Smooth muscle cell (in vitro differentiated cells): ENCODE results near the gene TXNL4B. TPM values are rescaled to one million over a fixed set of nuclear protein-coding genes. Genes with fewer than 3 reads are reported as not detected.

Experiments
- DNase-seq: peaks from one replicate; lab custom pipeline; 2025; ENCODE audit not compliant: unreplicated experiment; lab: John Stamatoyannopoulos, UW
- H2AFZ ChIP-seq: fragments of 200-600 bp; sonication (generic); 2 replicates; pipeline ENCODE4 v1.6.0; 2016; ENCODE audit warnings: antibody characterized with exemption, low read depth, mild to moderate bottlenecking
- H3F3A ChIP-seq: fragments of 200-600 bp; sonication (generic); 2 replicates; pipeline ENCODE4 v1.6.0; 2017; ENCODE audit warnings: antibody characterized with exemption, low read depth
- H3K27ac ChIP-seq: fragments of 200-600 bp; sonication (generic); 2 replicates; pipeline ENCODE4 v1.5.1; 2016; ENCODE audit warnings: low read depth, mild to moderate bottlenecking
- H3K27me3 ChIP-seq: fragments of 200-600 bp; sonication (generic); 2 replicates; pipeline ENCODE4 v1.6.1; 2016; ENCODE audit warnings: low read depth, mild to moderate bottlenecking
- H3K36me3 ChIP-seq: fragments of 200-600 bp; sonication (generic); 2 replicates; pipeline ENCODE4 v1.5.1; 2016; ENCODE audit warnings: low read depth
- H3K4me1 ChIP-seq: fragments of 200-600 bp; sonication (generic); 2 replicates; pipeline ENCODE4 v1.5.1; 2016; ENCODE audit warnings: low read depth
- H3K4me2 ChIP-seq: fragments of 200-600 bp; sonication (generic); 2 replicates; pipeline ENCODE4 v1.6.0; 2016; ENCODE audit warnings: mild to moderate bottlenecking
- H3K4me3 ChIP-seq: fragments of 200-600 bp; sonication (generic); 2 replicates; pipeline ENCODE4 v1.5.1; 2016; ENCODE audit warnings: mild to moderate bottlenecking
- H3K79me2 ChIP-seq: fragments of 200-600 bp; sonication (generic); 2 replicates; pipeline ENCODE4 v1.6.0; 2016; ENCODE audit warnings: low read depth, mild to moderate bottlenecking
- H3K9ac ChIP-seq: fragments of 200-600 bp; sonication (generic); 2 replicates; pipeline ENCODE4 v1.6.0; 2016; ENCODE audit warnings: low read depth
- H3K9me3 ChIP-seq: fragments of 200-600 bp; sonication (generic); replicated peaks from 2 replicates; pipeline ENCODE4 v1.5.1; 2016; ENCODE audit warnings: low read depth
- H4K20me1 ChIP-seq: fragments of 200-600 bp; sonication (generic); 2 replicates; pipeline ENCODE4 v1.6.0; 2016; ENCODE audit warnings: low read depth
- WGBS: methylation state at CpG from one replicate; pipeline ENCODE4 v1.1.7; 2016; ENCODE audit warnings: low lambda C conversion rate; 5-methylcytosine and 5-hydroxymethylcytosine counted together
- polyA plus RNA-seq: library from polyadenylated mRNA; unstranded; fragments of >200 nt; fragmentation: Nextera tagmentation; extraction: Ambion mirVana; gene quantifications from 2 replicates; pipeline ENCODE4 v1.2.1, GENCODE V29; 2016
- total RNA-seq: library from RNA; depleted of rRNA; stranded (reverse); fragments of >200 nt; gene quantifications from 2 replicates; pipeline ENCODE4 v1.2.3, GENCODE V29; 2014
- TF ChIP-seq, protein P1 (sequence below): fragments of 200-600 bp; sonication (generic); IDR thresholded peaks from 2 replicates; pipeline ENCODE4 v1.5.1; 2017; ENCODE audit warnings: borderline replicate concordance, mild to moderate bottlenecking, antibody characterized with exemption; ENCODE audit not compliant: insufficient read depth, poor library complexity, severe bottlenecking

TXNL4B gene
- total and polyA plus RNA-seq, 2 experiments from 2014 or later, result 8.4 to 10.5 TPM

DNA sequence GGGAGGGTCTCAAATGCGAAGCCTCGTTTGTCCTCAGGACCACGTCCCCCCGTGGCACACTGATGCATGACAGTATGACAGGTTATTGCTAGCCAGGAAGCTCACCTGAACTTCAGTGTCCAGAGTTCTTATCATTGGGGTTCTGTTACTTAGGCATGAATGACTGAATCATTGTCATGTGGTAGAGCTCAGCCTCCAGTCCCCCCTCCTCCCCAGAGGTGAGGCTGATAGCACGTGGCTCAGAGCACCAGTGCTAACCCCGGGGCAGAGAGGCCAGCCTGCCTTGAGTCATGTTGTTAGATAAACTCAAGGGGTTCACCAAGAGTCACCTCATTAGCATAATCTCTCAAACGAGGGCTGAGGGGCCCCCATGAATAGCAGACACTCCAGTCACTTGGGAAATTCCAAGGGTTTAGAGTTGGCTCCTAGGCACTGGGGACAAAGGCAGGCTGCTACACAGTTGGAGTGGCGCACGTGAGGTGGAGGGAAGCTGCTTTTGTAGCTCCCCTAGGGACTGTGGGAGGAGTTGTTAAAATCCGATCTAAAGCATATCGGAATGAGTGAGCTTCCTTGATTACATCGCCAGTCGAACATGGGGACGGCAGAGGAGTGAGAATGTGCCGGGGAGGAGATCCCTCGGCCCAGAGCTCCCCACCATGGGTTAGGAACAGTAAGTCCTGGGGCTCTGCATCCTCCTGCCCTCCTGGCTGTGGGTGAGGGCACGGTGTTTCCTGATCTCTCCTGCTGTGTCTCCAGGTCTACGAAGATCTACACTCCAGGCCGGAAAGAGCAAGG lies 18.4 kb upstream of the TXNL4B start:
- no peak for DNase-seq
- no peaks in the 10 kb centered on the region for H3K79me2 ChIP-seq

DNA sequence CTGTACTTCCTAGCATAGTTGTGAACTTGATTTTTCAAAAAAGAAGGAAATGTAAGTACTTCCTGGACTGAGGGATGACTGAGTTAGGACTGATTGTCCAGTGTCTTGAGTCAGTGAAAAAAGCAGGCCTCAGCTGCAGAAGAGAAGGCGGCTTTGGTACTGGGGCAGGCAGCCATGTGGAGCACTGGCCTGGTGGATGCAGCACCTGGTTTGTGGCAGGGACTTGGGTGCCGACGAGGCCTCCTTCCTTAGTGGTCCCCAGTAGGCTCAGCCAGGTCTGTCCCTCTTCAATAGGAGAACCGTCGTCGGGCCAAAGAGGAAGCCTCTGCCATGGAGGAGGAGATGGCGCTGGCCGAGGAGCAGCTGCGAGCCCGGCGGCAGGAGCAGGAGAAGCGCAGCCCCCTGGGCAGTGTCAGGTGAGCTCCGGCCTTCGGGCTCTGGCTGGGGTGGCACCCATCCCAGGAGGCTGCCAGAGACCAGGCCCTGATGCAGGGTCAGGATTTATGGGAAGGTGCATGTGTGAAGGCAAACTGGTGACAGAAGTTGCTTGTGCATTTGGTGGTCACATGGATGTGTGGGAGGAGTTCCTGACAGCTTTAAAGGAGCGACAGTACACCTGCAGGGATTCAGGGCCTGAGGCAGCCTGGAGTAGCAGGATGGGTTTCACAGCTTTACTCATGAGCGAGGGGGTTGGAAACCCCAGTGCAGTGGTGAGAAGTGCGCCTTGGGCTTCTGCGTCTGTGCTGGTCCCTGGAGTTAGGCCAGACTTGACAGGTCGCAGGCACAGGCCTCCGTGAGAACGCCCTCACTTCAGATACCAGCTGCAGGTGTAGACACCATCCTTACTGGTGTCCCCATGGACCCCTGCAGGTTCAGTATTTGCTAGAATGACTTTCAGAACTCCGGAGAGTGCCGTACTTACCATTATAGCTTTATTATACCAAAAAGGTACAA lies 17.5 kb upstream of the TXNL4B start:
- whole genome bisulfite sequencing, result 98% methylated on average over 23 of the region's 23 CpGs
- no peak overlapping the region for H3K4me2 ChIP-seq
- H4K20me1 ChIP-seq, result no peaks in the 10 kb centered on the region
- no peak for DNase-seq
- H3K9ac ChIP-seq, result no peak overlapping the region
- H3K4me1 ChIP-seq, result no peaks in the 10 kb centered on the region
- H3K9me3 ChIP-seq, result no peaks in the 10 kb centered on the region
- peaks cover 3% of the 10 kb centered on the region for H3F3A ChIP-seq
- TF ChIP-seq, protein P1, sequence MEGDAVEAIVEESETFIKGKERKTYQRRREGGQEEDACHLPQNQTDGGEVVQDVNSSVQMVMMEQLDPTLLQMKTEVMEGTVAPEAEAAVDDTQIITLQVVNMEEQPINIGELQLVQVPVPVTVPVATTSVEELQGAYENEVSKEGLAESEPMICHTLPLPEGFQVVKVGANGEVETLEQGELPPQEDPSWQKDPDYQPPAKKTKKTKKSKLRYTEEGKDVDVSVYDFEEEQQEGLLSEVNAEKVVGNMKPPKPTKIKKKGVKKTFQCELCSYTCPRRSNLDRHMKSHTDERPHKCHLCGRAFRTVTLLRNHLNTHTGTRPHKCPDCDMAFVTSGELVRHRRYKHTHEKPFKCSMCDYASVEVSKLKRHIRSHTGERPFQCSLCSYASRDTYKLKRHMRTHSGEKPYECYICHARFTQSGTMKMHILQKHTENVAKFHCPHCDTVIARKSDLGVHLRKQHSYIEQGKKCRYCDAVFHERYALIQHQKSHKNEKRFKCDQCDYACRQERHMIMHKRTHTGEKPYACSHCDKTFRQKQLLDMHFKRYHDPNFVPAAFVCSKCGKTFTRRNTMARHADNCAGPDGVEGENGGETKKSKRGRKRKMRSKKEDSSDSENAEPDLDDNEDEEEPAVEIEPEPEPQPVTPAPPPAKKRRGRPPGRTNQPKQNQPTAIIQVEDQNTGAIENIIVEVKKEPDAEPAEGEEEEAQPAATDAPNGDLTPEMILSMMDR, result no peak
- H3K36me3 ChIP-seq, result peaks cover 10% of the 10 kb centered on the region
- no peak overlapping the region for H2AFZ ChIP-seq
- H3K79me2 ChIP-seq, result no peaks in the 10 kb centered on the region
- no peak overlapping the region for H3K27ac ChIP-seq
- no peaks in the 10 kb centered on the region for H3K27me3 ChIP-seq
- no peak overlapping the region for H3K4me3 ChIP-seq

More for the DNA sequence above, 18.4 kb upstream of the TXNL4B start:
- WGBS, result 82% methylated on average over 19 of the region's 19 CpGs
- Histone ChIP-seq H3K9ac (no peak overlapping the region), H3F3A (peaks cover 3% of the 10 kb centered on the region), H4K20me1 (no peaks in the 10 kb centered on the region), H2AFZ (no peak overlapping the region), H3K9me3 (no peaks in the 10 kb centered on the region), H3K4me3 (no peak overlapping the region), H3K36me3 (peaks cover 10% of the 10 kb centered on the region), H3K4me2 (no peak overlapping the region), H3K27me3 (no peaks in the 10 kb centered on the region), H3K4me1 (no peaks in the 10 kb centered on the region), H3K27ac (no peak overlapping the region)
- TF ChIP-seq, protein P1, result no peak

DNA sequence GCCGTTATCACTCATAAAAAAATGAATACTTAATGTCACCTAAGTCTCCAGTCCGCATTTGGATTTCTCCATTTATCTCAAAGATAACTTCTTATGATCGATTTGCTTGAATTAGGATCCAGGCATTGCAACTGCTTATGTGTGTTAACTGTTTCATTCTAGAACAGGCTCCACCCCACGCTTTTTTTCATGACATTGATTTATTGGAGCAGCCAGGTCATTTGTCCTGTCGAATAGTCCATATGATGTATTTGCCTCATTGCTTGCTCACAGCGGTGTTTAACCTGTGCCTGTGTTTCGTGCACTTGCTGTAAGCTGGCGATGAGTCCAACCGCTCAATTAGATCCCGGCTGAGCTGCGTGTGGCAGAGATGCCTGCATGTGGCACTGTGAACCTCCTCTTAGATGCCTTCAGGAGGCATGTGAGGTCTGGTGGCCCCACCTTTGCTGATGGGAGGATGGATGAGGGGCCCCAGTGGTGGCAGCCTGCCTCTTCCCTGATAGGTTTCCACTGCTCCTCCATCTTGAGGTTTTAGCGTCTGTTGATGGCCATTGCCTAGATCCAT lies 16.6 kb upstream of the TXNL4B start:
- no peak for DNase-seq
- Histone ChIP-seq H3K4me1 (no peaks in the 10 kb centered on the region), H3K79me2 (no peaks in the 10 kb centered on the region), H3K4me3 (no peak overlapping the region), H3F3A (peaks cover 3% of the 10 kb centered on the region), H3K4me2 (no peak overlapping the region), H2AFZ (no peak overlapping the region), H3K27me3 (no peaks in the 10 kb centered on the region), H4K20me1 (no peaks in the 10 kb centered on the region), H3K27ac (no peak overlapping the region), H3K36me3 (peaks cover 10% of the 10 kb centered on the region), H3K9ac (no peak overlapping the region), H3K9me3 (no peaks in the 10 kb centered on the region)
- WGBS, result 98% methylated on average over 12 of the region's 12 CpGs
- TF ChIP-seq, protein P1, result no peak
